Keratinocyte (primary cell): Measurements from ENCODE around the gene ZNF628. TPM values are rescaled to one million over a fixed set of nuclear protein-coding genes. Genes with fewer than 3 reads are reported as not detected.

ENCODE experiments used
- DNase-seq: peaks from one replicate; pipeline ENCODE4 v3.0.0-alpha.2; 2011; ENCODE audit warnings: low read depth, missing footprints, low spot score
- FAIRE-seq: peaks from 2 replicates; lab custom pipeline; 2011; peaks lifted over from hg19 to GRCh38; lab: Jason Lieb, UNC
- H2AFZ ChIP-seq: 2 replicates; pipeline ENCODE4 v1.6.0; 2012; ENCODE audit warnings: low read length, control low read depth, inconsistent platforms; ENCODE audit not compliant: control insufficient read depth
- H3K27ac ChIP-seq: 2 replicates; pipeline ENCODE4 v1.5.1; 2011; ENCODE audit warnings: low read length; ENCODE audit not compliant: control insufficient read depth, insufficient read depth
- H3K27me3 ChIP-seq: 3 replicates; pipeline ENCODE4 v1.6.0; 2011; ENCODE audit warnings: low read length; ENCODE audit not compliant: control insufficient read depth, insufficient read depth; ENCODE audit errors: extremely low read depth
- H3K36me3 ChIP-seq, 2 experiments: 2 replicates in 1 of 2; 3 replicates in 1 of 2; pipeline ENCODE4 v1.5.1; 2011; ENCODE audit warnings: low read length in 2 of 2, mild to moderate bottlenecking in 1 of 2; ENCODE audit not compliant: control insufficient read depth in 2 of 2, insufficient read depth in 2 of 2; ENCODE audit errors: extremely low read depth in 1 of 2
- H3K4me1 ChIP-seq: 3 replicates; pipeline ENCODE4 v1.5.1; 2011; ENCODE audit warnings: low read length; ENCODE audit not compliant: control insufficient read depth, insufficient read depth; ENCODE audit errors: extremely low read depth
- H3K4me2 ChIP-seq: 3 replicates; pipeline ENCODE4 v1.6.0; 2011; ENCODE audit warnings: low read depth, low read length; ENCODE audit not compliant: control insufficient read depth, insufficient read depth; ENCODE audit errors: extremely low read depth
- H3K4me3 ChIP-seq, 3 experiments: fragments of 200-600 bp in 1 of 3; sonication (generic) in 1 of 3; 2 replicates in 2 of 3; 3 replicates in 1 of 3; pipeline ENCODE4 v1.5.1; 2011 to 2016; ENCODE audit warnings: low read length in 3 of 3, mild to moderate bottlenecking in 3 of 3, control low read depth in 2 of 3, inconsistent platforms in 1 of 3, low read depth in 1 of 3, mixed read lengths in 1 of 3, mixed run types in 1 of 3, moderate library complexity in 1 of 3; ENCODE audit not compliant: control insufficient read depth in 2 of 3, insufficient read depth in 2 of 3; ENCODE audit errors: extremely low read depth in 1 of 3
- H3K79me2 ChIP-seq: 2 replicates; pipeline ENCODE4 v1.6.0; 2012; ENCODE audit warnings: low read length; ENCODE audit not compliant: control insufficient read depth, insufficient read depth
- H3K9ac ChIP-seq: 3 replicates; pipeline ENCODE4 v1.6.0; 2011; ENCODE audit warnings: low read length; ENCODE audit not compliant: control insufficient read depth, insufficient read depth; ENCODE audit errors: extremely low read depth
- H3K9me1 ChIP-seq: 3 replicates; pipeline ENCODE4 v1.6.0; 2011; ENCODE audit warnings: low read length; ENCODE audit not compliant: control insufficient read depth, insufficient read depth; ENCODE audit errors: extremely low read depth
- H3K9me3 ChIP-seq: 2 replicates; pipeline ENCODE4 v1.5.1; 2012; ENCODE audit warnings: low read depth, low read length; ENCODE audit not compliant: control insufficient read depth
- H4K20me1 ChIP-seq: 3 replicates; pipeline ENCODE4 v1.6.0; 2011; ENCODE audit warnings: low read length; ENCODE audit not compliant: control insufficient read depth, insufficient read depth; ENCODE audit errors: extremely low read depth
- CTCF ChIP-seq, 3 experiments: IDR thresholded peaks in 1 of 3; conservative IDR thresholded peaks in 1 of 3; optimal IDR thresholded peaks in 1 of 3; 2 replicates in 2 of 3; 3 replicates in 1 of 3; pipeline versions ENCODE3 to v1.5.1; 2011; ENCODE audit warnings: low read length in 3 of 3, mild to moderate bottlenecking in 3 of 3, moderate library complexity in 2 of 3, control low read depth in 1 of 3, inconsistent platforms in 1 of 3; ENCODE audit not compliant: insufficient read depth in 2 of 3; ENCODE audit errors: extremely low read depth in 1 of 3
- EZH2 ChIP-seq: IDR thresholded peaks from one replicate; pipeline ENCODE4 v1.6.1; 2012; ENCODE audit warnings: inconsistent platforms, mild to moderate bottlenecking, low read length, moderate library complexity
- dilution Hi-C: fragments of 300-500 bp; cut with MboI; formaldehyde crosslinking; loops from one replicate; pipeline ENCODE4 v1.7.0; 2020; ENCODE audit warnings: low sequenced_read_pairs; ENCODE audit not compliant: extremely low pct_ligation_motif_present
- polyA plus RNA-seq, 5 experiments: library from polyadenylated mRNA; depleted of rRNA in 3 of 5; stranded (reverse) in 3 of 5; stranded (forward) in 1 of 5; unstranded in 1 of 5; fragments of >200 nt; gene quantifications; 1 replicate in 1 of 5; 2 replicates in 3 of 5; 3 replicates in 1 of 5; pipeline versions ENCODE4 v1.2.1 to v1.2.3, GENCODE V29; 2011 to 2012; ENCODE audit warnings: missing spikeins in 2 of 5, low read depth in 1 of 5, low replicate concordance in 1 of 5

The ZNF628 gene
- polyA plus RNA-seq, 1 donor (not counting 4 experiments of a cell fraction or from before 2014, with no cell fraction given) = 0.22 TPM

- Histone ChIP-seq H3K4me1 (no peaks in the 10 kb centered on the region), H3K9me1 (no peaks in the 10 kb centered on the region), H3K9ac (no peak overlapping the region), H3K27ac (no peak overlapping the region), H4K20me1 (peaks cover 9% of the 10 kb centered on the region), H3K9me3 (no peaks in the 10 kb centered on the region), H3K4me2 (no peak overlapping the region), H3K27me3 (peaks cover 29% of the 10 kb centered on the region), H3K36me3 (no peaks in the 10 kb centered on the region), H3K79me2 (no peaks in the 10 kb centered on the region), H3K4me3 (no peak overlapping the region), H2AFZ (no peak overlapping the region)
- no peak for DNase-seq
- FAIRE-seq = peak; percentile 74
- no peak for TF ChIP-seq CTCF (optimal IDR thresholded peaks at IDR 0.05 in 1 of 3, IDR thresholded peaks at IDR 0.05 in 1 of 3, conservative IDR thresholded peaks at IDR 0.05 in 1 of 3; ENCODE audit: extremely low read depth in 1 of 3, insufficient read depth in 2 of 3, low read length in 3 of 3)
- TF ChIP-seq EZH2 = no peak
- dilution Hi-C loops = no loop called here
These were observed 42.0 kb upstream of the ZNF628 start for GRCh38 chr19:55434356-55434919.

GRCh38 chr19:55435020-55435419 lies 41.4 kb upstream of the ZNF628 start:
- Histone ChIP-seq H3K4me3 (no peak overlapping the region), H2AFZ (no peak overlapping the region), H3K9ac (no peak overlapping the region), H3K4me2 (no peak overlapping the region), H3K36me3 (no peaks in the 10 kb centered on the region), H3K27ac (no peak overlapping the region), H3K9me3 (no peaks in the 10 kb centered on the region), H3K27me3 (peaks cover 31% of the 10 kb centered on the region), H4K20me1 (peaks cover 9% of the 10 kb centered on the region), H3K79me2 (no peaks in the 10 kb centered on the region), H3K4me1 (no peaks in the 10 kb centered on the region), H3K9me1 (no peaks in the 10 kb centered on the region)
- DNase-seq (no peak), FAIRE-seq (no peak)
- TF ChIP-seq EZH2 = no peak
- TF ChIP-seq CTCF (optimal IDR thresholded peaks at IDR 0.05 in 1 of 3, IDR thresholded peaks at IDR 0.05 in 1 of 3, conservative IDR thresholded peaks at IDR 0.05 in 1 of 3; ENCODE audit: extremely low read depth in 1 of 3, insufficient read depth in 2 of 3, low read length in 3 of 3) = no peak
- dilution Hi-C loops = no loop called here
